ENCODE results near the gene ALPK1. TPM values are rescaled to one million over a fixed set of nuclear protein-coding genes. Genes with fewer than 3 reads are reported as not detected.

ALPK1 gene
- polyA plus RNA-seq, 3 donors = 5.3 to 14.2 (median 8.1) TPM

Other genes with a start within 250 kb of the ALPK1 start
- gene FAM241A, start 151.9 kb upstream of the ALPK1 start, polyA plus RNA-seq = 1 to 10 TPM; 1.8 to 5.5 (median 4.8) TPM
- 10 to 100 TPM in 2 of 3 donors, 1 to 10 TPM in 1; 6.1 to 15.8 (median 14.6) TPM for gene AP1AR, start 65.6 kb upstream of the ALPK1 start, polyA plus RNA-seq
- gene TIFA, start 11.5 kb upstream of the ALPK1 start, polyA plus RNA-seq = 1 to 10 TPM; 3.8 to 6.3 (median 4.4) TPM
- under 1 TPM in 1 of 3 donors, not detected in 2; 0.12 TPM for gene NEUROG2, start 218.8 kb downstream of the ALPK1 start, polyA plus RNA-seq

All from CD14-positive monocyte (primary cell).